Trophoblast cell (in vitro differentiated cells and primary cell): ENCODE results near the gene GRAMD1A.
"Not testable (repeated sequence)": the region's sequence is repeated elsewhere in the genome, so short reads cannot be mapped to it uniquely, and the experiment has no call there.

Experiments
- DNase-seq, 2 donors: peaks; one replicate each; pipeline ENCODE4 v3.0.0-alpha.2; 2016
- H2AFZ ChIP-seq: 2 replicates; pipeline ENCODE4 v1.6.1; 2013; ENCODE audit warnings: low read length, moderate library complexity, mild to moderate bottlenecking; ENCODE audit not compliant: insufficient read depth, poor library complexity
- H2AK5ac ChIP-seq: 2 replicates; pipeline ENCODE4 v1.6.1; 2013; ENCODE audit warnings: mild to moderate bottlenecking, low read length
- H2BK120ac ChIP-seq: 2 replicates; pipeline ENCODE4 v1.6.1; 2013; ENCODE audit warnings: low read length, mild to moderate bottlenecking, moderate library complexity; ENCODE audit not compliant: insufficient read depth, poor library complexity
- H2BK12ac ChIP-seq: 2 replicates; pipeline ENCODE4 v1.6.1; 2013; ENCODE audit warnings: mild to moderate bottlenecking, low read length, moderate library complexity
- H2BK5ac ChIP-seq: 2 replicates; pipeline ENCODE4 v1.6.1; 2013; ENCODE audit warnings: low read length, low read depth, moderate library complexity, mild to moderate bottlenecking; ENCODE audit not compliant: poor library complexity
- H3K14ac ChIP-seq: 2 replicates; pipeline ENCODE4 v1.6.1; 2013; ENCODE audit warnings: mild to moderate bottlenecking, low read length
- H3K18ac ChIP-seq: 2 replicates; pipeline ENCODE4 v1.6.1; 2013; ENCODE audit warnings: mild to moderate bottlenecking, low read length
- H3K23ac ChIP-seq: 2 replicates; pipeline ENCODE4 v1.6.1; 2013; ENCODE audit warnings: low read length
- H3K27ac ChIP-seq: 2 replicates; pipeline ENCODE4 v1.5.1; 2013; ENCODE audit warnings: low read depth, mild to moderate bottlenecking, inconsistent platforms, low read length, moderate library complexity
- H3K27me3 ChIP-seq: 2 replicates; pipeline ENCODE4 v1.6.1; 2013; ENCODE audit warnings: inconsistent platforms, mild to moderate bottlenecking, low read length, moderate library complexity; ENCODE audit not compliant: insufficient read depth
- H3K36me3 ChIP-seq, 2 experiments: 1 replicate in 1 of 2; 2 replicates in 1 of 2; pipeline ENCODE4 v1.6.1; 2013; ENCODE audit warnings: low read length in 2 of 2, mild to moderate bottlenecking in 2 of 2, moderate library complexity in 1 of 2; ENCODE audit not compliant: insufficient read depth in 2 of 2, control insufficient read depth in 1 of 2
- H3K4ac ChIP-seq: 2 replicates; pipeline ENCODE4 v1.6.1; 2013; ENCODE audit warnings: low read depth, mild to moderate bottlenecking, low read length, moderate library complexity
- H3K4me1 ChIP-seq, 2 experiments: 1 replicate in 1 of 2; 2 replicates in 1 of 2; pipeline ENCODE4 v1.6.1; 2013; ENCODE audit warnings: low read length in 2 of 2, mild to moderate bottlenecking in 2 of 2, moderate library complexity in 1 of 2; ENCODE audit not compliant: insufficient read depth in 2 of 2, control insufficient read depth in 1 of 2
- H3K4me2 ChIP-seq: 2 replicates; pipeline ENCODE4 v1.6.1; 2013; ENCODE audit warnings: inconsistent platforms, mild to moderate bottlenecking, low read length, moderate library complexity
- H3K4me3 ChIP-seq: 2 replicates; pipeline ENCODE4 v1.5.1; 2013; ENCODE audit warnings: mild to moderate bottlenecking, low read depth, low read length, inconsistent platforms
- H3K79me1 ChIP-seq: one replicate; pipeline ENCODE4 v1.6.1; 2013; ENCODE audit warnings: low read length
- H3K79me2 ChIP-seq: 2 replicates; pipeline ENCODE4 v1.6.1; 2013; ENCODE audit warnings: low read length, mild to moderate bottlenecking; ENCODE audit not compliant: control insufficient read depth, insufficient read depth, poor library complexity
- H3K9ac ChIP-seq: 2 replicates; pipeline ENCODE4 v1.6.1; 2013; ENCODE audit warnings: mild to moderate bottlenecking, low read length
- H3K9me3 ChIP-seq: 2 replicates; pipeline ENCODE4 v1.6.1; 2013; ENCODE audit warnings: low read depth, mild to moderate bottlenecking, control low read depth, inconsistent platforms, low read length; ENCODE audit not compliant: insufficient read depth
- H4K12ac ChIP-seq: 2 replicates; pipeline ENCODE4 v1.6.1; 2013; ENCODE audit warnings: low read depth, mild to moderate bottlenecking, low read length, moderate library complexity
- H4K8ac ChIP-seq: 2 replicates; pipeline ENCODE4 v1.6.1; 2013; ENCODE audit warnings: low read depth, mild to moderate bottlenecking, low read length, moderate library complexity
- H4K91ac ChIP-seq: one replicate; pipeline ENCODE4 v1.6.1; 2013; ENCODE audit warnings: low read depth, mild to moderate bottlenecking, low read length, moderate library complexity
- WGBS: extraction: QIAGEN DNeasy Blood & Tissue Kit; methylation state at CpG from one replicate; pipeline ENCODE4 v1.1.7; 2013; ENCODE audit warnings: missing lambda C conversion rate; ENCODE audit not compliant: insufficient read length, insufficient coverage; ENCODE audit errors: extremely low coverage; 5-methylcytosine and 5-hydroxymethylcytosine counted together

GRAMD1A gene

GRCh38 chr19:34962687-34963572, 37.2 kb upstream of the GRAMD1A start:
- Histone ChIP-seq H4K8ac (peak overlapping the region; percentile 82), H3K27ac (no peak overlapping the region), H3K9me3 (peaks cover 30% of the 10 kb centered on the region), H3K4me3 (peak overlapping the region; percentile 79), H2BK120ac (no peak overlapping the region), H3K18ac (peak overlapping the region; percentile 92), H2AFZ (peak overlapping the region; percentile 79), H3K27me3 (no peaks in the 10 kb centered on the region), H3K23ac (no peak overlapping the region), H3K4me1 (peaks cover 11 to 13% of the 10 kb centered on the region in 2 experiments), H4K12ac (peak overlapping the region; percentile 67), H2BK5ac (no peak overlapping the region), H3K79me2 (peaks cover 3% of the 10 kb centered on the region), H3K14ac (peak overlapping the region; percentile 63), H3K4me2 (peak overlapping the region; percentile 72), H2BK12ac (no peak overlapping the region), H2AK5ac (no peak overlapping the region), H3K4ac (no peak overlapping the region), H4K91ac (peak overlapping the region; percentile 52), H3K36me3 (peaks cover 19 to 29% of the 10 kb centered on the region in 2 experiments), H3K9ac (peak overlapping the region; percentile 76), H3K79me1 (peaks cover 7% of the 10 kb centered on the region)
- WGBS, result no CpG with 5 or more reads among the region's 14 CpGs
- no peak for DNase-seq

- peak within 1 kb of the TSS; percentile 67 for H4K12ac ChIP-seq
- H3K4ac ChIP-seq, result peak within 1 kb of the TSS; percentile 24
- H3K4me2 ChIP-seq, result peak within 1 kb of the TSS; percentile 72
- no peak within 1 kb of the TSS for H2BK5ac ChIP-seq
- no peak within 1 kb of the TSS for H3K23ac ChIP-seq
- peaks cover 3% of the 10 kb centered on the region for H3K79me2 ChIP-seq
- H2BK12ac ChIP-seq, result peak within 1 kb of the TSS; percentile 46
- H3K79me1 ChIP-seq, result peaks cover 7% of the 10 kb centered on the region
- peak in 1 of 2 donors; percentile 13 for DNase-seq
- peaks cover 23% of the 10 kb centered on the region for H3K9me3 ChIP-seq
- no peaks in the 10 kb centered on the region for H3K27me3 ChIP-seq
- peak within 1 kb of the TSS; percentile 19 for H3K27ac ChIP-seq
- H3K14ac ChIP-seq, result peak within 1 kb of the TSS; percentile 63
- H2AFZ ChIP-seq, result peak within 1 kb of the TSS; percentile 79
- peak within 1 kb of the TSS; percentile 92 for H3K18ac ChIP-seq
- peak within 1 kb of the TSS; percentile 82 for H4K8ac ChIP-seq
- H3K4me3 ChIP-seq, result peak within 1 kb of the TSS; percentile 79
- H4K91ac ChIP-seq, result peak within 1 kb of the TSS; percentile 52
- peaks cover 11 to 13% of the 10 kb centered on the region in 2 experiments for H3K4me1 ChIP-seq
- peak within 1 kb of the TSS; percentile 34 for H2BK120ac ChIP-seq
- H3K36me3 ChIP-seq, result peaks cover 10 to 20% of the 10 kb centered on the region in 2 experiments
- H3K9ac ChIP-seq, result peak within 1 kb of the TSS; percentile 76
- H2AK5ac ChIP-seq, result no peak within 1 kb of the TSS
- WGBS, result no CpG with 5 or more reads among the region's 78 CpGs
Measured at GRCh38 chr19:34963573-34964406, 36.3 kb upstream of the GRAMD1A start, which contains the start of gene ZNF792. ZNF792 (minus strand) TSS chr19:34964229; CDS start chr19:34963662, 567 bp downstream.

- no peaks in the 10 kb centered on the region for H3K27me3 ChIP-seq
- H3K23ac ChIP-seq, result no peak overlapping the region
- no peak overlapping the region for H3K4me2 ChIP-seq
- no peak overlapping the region for H2BK120ac ChIP-seq
- peak overlapping the region; percentile 72 for H2AFZ ChIP-seq
- peaks cover 7% of the 10 kb centered on the region for H3K79me1 ChIP-seq
- peaks cover 3% of the 10 kb centered on the region for H3K79me2 ChIP-seq
- H3K4me1 ChIP-seq, result peaks cover 11 to 13% of the 10 kb centered on the region in 2 experiments
- H3K9me3 ChIP-seq, result peaks cover 16% of the 10 kb centered on the region
- WGBS, result no CpG with 5 or more reads among the region's 6 CpGs
- H2AK5ac ChIP-seq, result no peak overlapping the region
- H3K36me3 ChIP-seq, result peaks cover 3 to 13% of the 10 kb centered on the region in 2 experiments
- H3K14ac ChIP-seq, result no peak overlapping the region
- H2BK5ac ChIP-seq, result no peak overlapping the region
- H4K8ac ChIP-seq, result no peak overlapping the region
- no peak overlapping the region for H2BK12ac ChIP-seq
- no peak overlapping the region for H3K18ac ChIP-seq
- no peak overlapping the region for H4K91ac ChIP-seq
- no peak overlapping the region for H3K9ac ChIP-seq
- no peak for DNase-seq
- no peak overlapping the region for H3K4ac ChIP-seq
- no peak overlapping the region for H3K4me3 ChIP-seq
- H3K27ac ChIP-seq, result no peak overlapping the region
- no peak overlapping the region for H4K12ac ChIP-seq
Measured at GRCh38 chr19:34964598-34964997, 35.5 kb upstream of the GRAMD1A start.

GRCh38 chr19:34965505-34965904, 34.6 kb upstream of the GRAMD1A start:
- H3K79me2 ChIP-seq, H3K4me3 ChIP-seq, H3K9ac ChIP-seq, H3K4ac ChIP-seq, H2AFZ ChIP-seq, H4K8ac ChIP-seq, H3K27ac ChIP-seq, H3K18ac ChIP-seq, H3K79me1 ChIP-seq, H3K23ac ChIP-seq, H4K91ac ChIP-seq, H2AK5ac ChIP-seq, DNase-seq, H2BK12ac ChIP-seq, H4K12ac ChIP-seq, H2BK5ac ChIP-seq, H3K36me3 ChIP-seq, H3K27me3 ChIP-seq, H2BK120ac ChIP-seq, H3K4me2 ChIP-seq, H3K14ac ChIP-seq: not testable (repeated sequence)
- no CpG with 5 or more reads among the region's 5 CpGs for WGBS
- Histone ChIP-seq H3K9me3 (peaks cover 12% of the 10 kb centered on the region), H3K4me1 (peaks cover 11 to 13% of the 10 kb centered on the region in 2 experiments)
